ENCODE results near the gene PDZD2. TPM values are rescaled to one million over a fixed set of nuclear protein-coding genes. Genes with fewer than 3 reads are reported as not detected.

The PDZD2 gene
- total RNA-seq, 2 experiments from 2014 or later = 1.3 to 1.8 TPM

DNA sequence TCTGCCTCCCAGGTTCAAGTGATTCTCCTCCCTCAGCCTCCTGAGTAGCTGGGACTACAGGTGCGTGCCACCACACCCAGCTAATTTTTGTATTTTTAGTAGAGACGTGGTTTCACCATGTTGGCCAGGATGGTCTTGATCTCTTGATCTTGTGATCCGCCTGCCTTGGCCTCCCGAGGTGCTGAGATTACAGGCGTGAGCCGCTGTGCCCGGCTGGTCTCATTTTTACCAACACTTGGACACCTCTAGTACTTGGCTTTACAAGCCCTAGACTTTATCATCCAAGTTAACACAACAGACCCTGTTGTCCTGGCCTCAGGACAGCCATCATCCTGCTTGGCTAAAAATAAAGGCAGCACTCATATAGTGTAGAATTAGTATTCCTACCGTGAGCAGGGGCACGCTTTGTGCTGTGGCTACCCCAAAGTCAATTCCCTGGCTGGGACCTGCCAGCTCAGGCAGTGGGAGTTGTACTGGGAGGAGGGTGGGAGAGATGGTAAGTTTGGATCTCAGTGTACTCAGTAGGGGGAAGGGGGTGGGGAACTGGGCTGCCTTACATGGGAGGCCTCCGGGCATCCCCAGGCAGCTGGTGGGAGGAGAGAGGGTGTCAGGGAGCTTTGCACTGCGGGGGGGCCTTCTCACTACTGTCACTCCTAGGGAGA, 6.6 kb downstream of the PDZD2 start:
- Mint-ChIP-seq H3K27ac (no peak overlapping the region), H3K9me3 (no peaks in the 10 kb centered on the region), H3K4me1 (ENCODE audit: low read depth) (no peaks in the 10 kb centered on the region), H3K36me3 (ENCODE audit: low read depth) (no peaks in the 10 kb centered on the region), H3K4me3 (no peak overlapping the region), H3K27me3 (no peaks in the 10 kb centered on the region)
- H3K4me1 ChIP-seq (ENCODE audit: insufficient read depth, low read length) = no peaks in the 10 kb centered on the region
- intact Hi-C loops (cut with DNase I, micrococcal nuclease) = no loop called here
- no peaks in the 10 kb centered on the region for H3K36me3 ChIP-seq (ENCODE audit: insufficient read depth, low read length)
- peaks cover 0 to 4% of the 10 kb centered on the region in 2 experiments for H3K27me3 ChIP-seq (ENCODE audit: control insufficient read depth in 1 of 2, insufficient read depth in 2 of 2, low read length in 2 of 2)
- DNase-seq (no peak), ATAC-seq (ENCODE audit: poor library complexity) (no peak)
- no peak overlapping the region for H3K4me3 ChIP-seq (ENCODE audit: low read length)
- H3K9me3 ChIP-seq (ENCODE audit: control insufficient read depth in 1 of 2, insufficient read depth in 1 of 2, low read length in 2 of 2) = no peaks in the 10 kb centered on the region
- POLR2A ChIA-PET = no interaction called here
- CTCF ChIA-PET = no interaction called here
- no peak overlapping the region for H3K27ac ChIP-seq (ENCODE audit: low read depth in 1 of 2, low read length in 2 of 2)
- TF ChIP-seq, protein P1, sequence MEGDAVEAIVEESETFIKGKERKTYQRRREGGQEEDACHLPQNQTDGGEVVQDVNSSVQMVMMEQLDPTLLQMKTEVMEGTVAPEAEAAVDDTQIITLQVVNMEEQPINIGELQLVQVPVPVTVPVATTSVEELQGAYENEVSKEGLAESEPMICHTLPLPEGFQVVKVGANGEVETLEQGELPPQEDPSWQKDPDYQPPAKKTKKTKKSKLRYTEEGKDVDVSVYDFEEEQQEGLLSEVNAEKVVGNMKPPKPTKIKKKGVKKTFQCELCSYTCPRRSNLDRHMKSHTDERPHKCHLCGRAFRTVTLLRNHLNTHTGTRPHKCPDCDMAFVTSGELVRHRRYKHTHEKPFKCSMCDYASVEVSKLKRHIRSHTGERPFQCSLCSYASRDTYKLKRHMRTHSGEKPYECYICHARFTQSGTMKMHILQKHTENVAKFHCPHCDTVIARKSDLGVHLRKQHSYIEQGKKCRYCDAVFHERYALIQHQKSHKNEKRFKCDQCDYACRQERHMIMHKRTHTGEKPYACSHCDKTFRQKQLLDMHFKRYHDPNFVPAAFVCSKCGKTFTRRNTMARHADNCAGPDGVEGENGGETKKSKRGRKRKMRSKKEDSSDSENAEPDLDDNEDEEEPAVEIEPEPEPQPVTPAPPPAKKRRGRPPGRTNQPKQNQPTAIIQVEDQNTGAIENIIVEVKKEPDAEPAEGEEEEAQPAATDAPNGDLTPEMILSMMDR (IDR thresholded peaks at IDR 0.05) = no peak

DNA sequence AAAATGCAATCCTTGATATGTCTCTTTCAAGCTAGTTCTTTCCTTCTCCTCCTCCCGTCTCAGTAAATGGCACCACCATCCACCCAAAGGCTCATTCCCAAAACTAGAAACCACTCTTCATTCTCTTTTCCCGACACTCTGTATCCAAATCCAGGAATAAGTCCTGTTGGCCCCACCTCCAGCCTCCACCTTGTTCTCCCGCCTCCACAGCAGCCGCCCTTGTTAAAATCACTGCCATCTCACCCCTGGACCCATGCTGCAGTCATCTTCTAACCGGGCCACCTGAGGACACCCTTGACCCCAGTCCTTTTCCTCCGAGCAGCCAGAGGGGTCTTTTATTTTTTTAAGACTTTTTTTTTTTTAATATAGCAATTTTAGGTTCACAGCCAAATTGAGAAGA, 9.4 kb downstream of the PDZD2 start:
- Histone ChIP-seq H3K4me1 (ENCODE audit: insufficient read depth, low read length) (no peaks in the 10 kb centered on the region), H3K36me3 (ENCODE audit: insufficient read depth, low read length) (no peaks in the 10 kb centered on the region), H3K9me3 (ENCODE audit: control insufficient read depth in 1 of 2, insufficient read depth in 1 of 2, low read length in 2 of 2) (no peaks in the 10 kb centered on the region), H3K27me3 (ENCODE audit: control insufficient read depth in 1 of 2, insufficient read depth in 2 of 2, low read length in 2 of 2) (no peaks in the 10 kb centered on the region), H3K27ac (ENCODE audit: low read depth in 1 of 2, low read length in 2 of 2) (no peak overlapping the region), H3K4me3 (ENCODE audit: low read length) (no peak overlapping the region)
- CTCF ChIA-PET = no interaction called here
- Mint-ChIP-seq H3K9me3 (no peaks in the 10 kb centered on the region), H3K4me3 (no peak overlapping the region), H3K4me1 (ENCODE audit: low read depth) (no peaks in the 10 kb centered on the region), H3K27ac (no peak overlapping the region), H3K36me3 (ENCODE audit: low read depth) (no peaks in the 10 kb centered on the region), H3K27me3 (no peaks in the 10 kb centered on the region)
- DNase-seq (no peak), ATAC-seq (ENCODE audit: poor library complexity) (no peak)
- POLR2A ChIA-PET = no interaction called here
- intact Hi-C loops (cut with DNase I, micrococcal nuclease) = no loop called here
- TF ChIP-seq, protein P1 (IDR thresholded peaks at IDR 0.05) = no peak

DNA sequence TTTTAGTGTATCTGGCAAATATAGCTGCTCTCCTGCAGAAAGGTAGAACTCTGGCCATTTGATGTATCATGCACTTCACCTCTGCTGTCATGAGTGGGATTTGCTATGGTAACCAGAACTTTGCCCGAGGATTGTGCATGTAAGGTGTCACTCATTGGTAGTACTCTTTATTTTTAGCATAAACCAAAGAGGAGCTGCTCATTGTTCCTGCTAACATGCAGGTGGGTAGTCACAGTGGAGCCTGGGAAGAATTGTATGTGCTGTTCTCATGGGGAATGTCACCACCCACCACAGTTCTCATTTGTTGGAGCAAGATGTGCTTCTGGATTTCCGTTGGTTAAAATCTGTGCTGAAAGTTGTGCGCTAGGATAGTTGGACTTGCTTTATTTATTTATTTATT, 12.3 kb downstream of the PDZD2 start:
- H3K27ac Mint-ChIP-seq = no peak overlapping the region
- H3K4me3 Mint-ChIP-seq = no peak overlapping the region
- Histone ChIP-seq H3K27me3 (ENCODE audit: control insufficient read depth in 1 of 2, insufficient read depth in 2 of 2, low read length in 2 of 2) (no peaks in the 10 kb centered on the region), H3K4me3 (ENCODE audit: low read length) (no peak overlapping the region), H3K27ac (ENCODE audit: low read depth in 1 of 2, low read length in 2 of 2) (no peak overlapping the region), H3K4me1 (ENCODE audit: insufficient read depth, low read length) (no peaks in the 10 kb centered on the region), H3K9me3 (ENCODE audit: control insufficient read depth in 1 of 2, insufficient read depth in 1 of 2, low read length in 2 of 2) (no peaks in the 10 kb centered on the region), H3K36me3 (ENCODE audit: insufficient read depth, low read length) (no peaks in the 10 kb centered on the region)
- no peaks in the 10 kb centered on the region for H3K4me1 Mint-ChIP-seq (ENCODE audit: low read depth)
- peaks cover 13% of the 10 kb centered on the region for H3K27me3 Mint-ChIP-seq
- intact Hi-C loops (cut with DNase I, micrococcal nuclease) = no loop called here
- POLR2A ChIA-PET = no interaction called here
- DNase-seq (no peak), ATAC-seq (ENCODE audit: poor library complexity) (no peak)
- no peaks in the 10 kb centered on the region for H3K36me3 Mint-ChIP-seq (ENCODE audit: low read depth)
- TF ChIP-seq, protein P1 (IDR thresholded peaks at IDR 0.05) = no peak
- H3K9me3 Mint-ChIP-seq = no peaks in the 10 kb centered on the region
- CTCF ChIA-PET = no interaction called here
